K562 (cell line): ENCODE data around the gene SLC16A10. TPM values are rescaled to one million over a fixed set of nuclear protein-coding genes. Genes with fewer than 3 reads are reported as not detected.

ENCODE experiments used
- ATAC-seq: fragments of 200-7000 bp; cut with Tn5 transposase; 3 replicates; pipeline ENCODE4 v1.9.1; 2020; ENCODE audit warnings: moderate library complexity
- BruUV-seq: library from RNA; stranded (reverse); fragments of 400-500 nt; replicated peaks from 2 replicates; lab custom pipeline; 2021; lab: Mats Ljungman, UMichigan
- CTCF ChIA-PET: fragments of 300-600 bp; formaldehyde crosslinking; extraction: SDS; loops from one replicate; lab custom pipeline; 2021; ENCODE audit warnings: low intra/inter-chr PET ratio; lab: Yijun Ruan, JAX
- POLR2A ChIA-PET: fragments of 300-600, 350-650 bp; sonication (Branson Sonifier 250); formaldehyde crosslinking; extraction: SDS; loops from one replicate; lab custom pipeline; 2021; ENCODE audit warnings: antibody characterized with exemption, inconsistent platforms; lab: Yijun Ruan, JAX
- DNase-seq, 4 experiments: peaks; one replicate each; pipeline versions ENCODE4 v3.0.0 to v3.0.0-alpha.2; 2011 to 2018; ENCODE audit warnings: low spot score in 3 of 4, mixed read lengths in 3 of 4; ENCODE audit errors: extremely low read depth in 1 of 4
- FAIRE-seq: peaks from 2 replicates; lab custom pipeline; 2011; peaks lifted over from hg19 to GRCh38; lab: Jason Lieb, UNC
- H2AFZ ChIP-seq: 2 replicates; pipeline ENCODE4 v1.6.0; 2011; ENCODE audit warnings: low read depth, low read length, control low read depth, inconsistent platforms
- H3K27ac ChIP-seq: fragments of 200-600 bp; 3 replicates; pipeline ENCODE4 v1.8.0; 2011; ENCODE audit warnings: low read depth, mild to moderate bottlenecking, control low read depth, inconsistent platforms, low read length, moderate library complexity, mixed read lengths; ENCODE audit errors: extremely low read depth
- H3K27me3 ChIP-seq, 2 experiments: fragments of 300-600 bp in 1 of 2; 2 replicates in 1 of 2; 3 replicates in 1 of 2; pipeline versions ENCODE4 v1.6.0 to v1.8.0; 2011; ENCODE audit warnings: inconsistent platforms in 2 of 2, low read length in 2 of 2, mild to moderate bottlenecking in 1 of 2, mixed read lengths in 1 of 2, moderate library complexity in 1 of 2; ENCODE audit not compliant: control insufficient read depth in 2 of 2, insufficient read depth in 2 of 2
- H3K36me3 ChIP-seq: fragments of 300-600 bp; 3 replicates; pipeline ENCODE4 v1.8.0; 2011; ENCODE audit warnings: mild to moderate bottlenecking, low read length, inconsistent platforms; ENCODE audit not compliant: control insufficient read depth, insufficient read depth
- H3K4me1 ChIP-seq, 2 experiments: fragments of 200-600 bp in 1 of 2; replicated peaks in 1 of 2; 2 replicates in 1 of 2; 3 replicates in 1 of 2; pipeline versions ENCODE4 v1.5.1 to v1.8.0; 2011; ENCODE audit warnings: inconsistent platforms in 2 of 2, low read length in 2 of 2, mild to moderate bottlenecking in 1 of 2, mixed read lengths in 1 of 2, moderate library complexity in 1 of 2; ENCODE audit not compliant: control insufficient read depth in 2 of 2, insufficient read depth in 2 of 2
- H3K4me2 ChIP-seq: 2 replicates; pipeline ENCODE4 v1.6.1; 2011; ENCODE audit warnings: low read length, control low read depth, inconsistent platforms, mixed read lengths; ENCODE audit not compliant: insufficient read depth
- H3K4me3 ChIP-seq: fragments of 200-600 bp; sonication (generic), shearing (Covaris generic); 2 replicates; pipeline ENCODE4 v1.5.1; 2016; ENCODE audit warnings: control low read depth, inconsistent platforms
- H3K79me2 ChIP-seq: fragments of 200-600 bp; 3 replicates; pipeline ENCODE4 v1.8.0; 2011; ENCODE audit warnings: low read length, inconsistent platforms; ENCODE audit not compliant: control insufficient read depth, insufficient read depth
- H3K9ac ChIP-seq, 2 experiments: 2 replicates each; pipeline versions ENCODE4 v1.6.0 to v1.6.1; 2011; ENCODE audit warnings: low read depth in 2 of 2, low read length in 2 of 2, control low read depth in 1 of 2, inconsistent platforms in 1 of 2, mild to moderate bottlenecking in 1 of 2, mixed read lengths in 1 of 2; ENCODE audit not compliant: insufficient read depth in 1 of 2
- H3K9me1 ChIP-seq: one replicate; pipeline ENCODE4 v1.6.0; 2011; ENCODE audit warnings: inconsistent platforms, mild to moderate bottlenecking, low read length, moderate library complexity; ENCODE audit not compliant: control insufficient read depth, insufficient read depth
- H3K9me3 ChIP-seq: replicated peaks from 2 replicates; pipeline ENCODE4 v1.5.1; 2011; ENCODE audit warnings: low read depth, low read length, inconsistent platforms; ENCODE audit not compliant: control insufficient read depth, insufficient read depth
- H4K20me1 ChIP-seq: replicated peaks from 2 replicates; pipeline ENCODE4 v1.6.1; 2011; ENCODE audit warnings: low read length, inconsistent platforms, mixed read lengths; ENCODE audit not compliant: control insufficient read depth, insufficient read depth
- BRD9 ChIP-seq: fragments of 450-650 bp; IDR thresholded peaks from 2 replicates; pipeline ENCODE4 v1.6.1; 2018; ENCODE audit warnings: low read depth; ENCODE audit not compliant: partially characterized antibody
- HDAC3 ChIP-seq: fragments of 450-650 bp; IDR thresholded peaks from 2 replicates; pipeline ENCODE4 v1.6.1; 2018; ENCODE audit warnings: borderline replicate concordance, mild to moderate bottlenecking, moderate library complexity; ENCODE audit not compliant: partially characterized antibody
- HDAC6 ChIP-seq: IDR thresholded peaks from 2 replicates; pipeline ENCODE4 v1.6.1; 2012; ENCODE audit warnings: low read depth, mild to moderate bottlenecking, control low read depth, inconsistent platforms, low read length, moderate library complexity
- HNRNPLL ChIP-seq: fragments of 200-400 bp; formaldehyde crosslinking; IDR thresholded peaks from 2 replicates; pipeline ENCODE4 v1.6.1; 2017; ENCODE audit warnings: low read length, low read depth, mild to moderate bottlenecking; ENCODE audit not compliant: poor library complexity, severe bottlenecking
- MITF ChIP-seq: IDR thresholded peaks from 2 replicates; pipeline ENCODE4 v1.6.1; 2014; ENCODE audit warnings: antibody characterized with exemption
- PHF8 ChIP-seq: fragments of 200-600 bp; sonication (generic); IDR thresholded peaks from 2 replicates; pipeline ENCODE4 v1.6.1; 2012; ENCODE audit warnings: mixed run types, mild to moderate bottlenecking, inconsistent platforms, low read length, moderate library complexity, borderline replicate concordance
- POLR2G ChIP-seq: fragments of 200-400 bp; formaldehyde crosslinking; IDR thresholded peaks from 2 replicates; pipeline ENCODE4 v1.6.1; 2017; ENCODE audit warnings: low read depth, mild to moderate bottlenecking, antibody characterized with exemption, low read length, moderate library complexity
- POLR3A ChIP-seq: IDR thresholded peaks from 2 replicates; pipeline ENCODE4 v1.6.1; 2011; ENCODE audit warnings: borderline replicate concordance, mild to moderate bottlenecking, moderate library complexity; ENCODE audit not compliant: insufficient read length, insufficient read depth; ENCODE audit errors: extremely low read depth
- PRMT5 ChIP-seq: sonication (generic); formaldehyde crosslinking; IDR thresholded peaks from 2 replicates; pipeline ENCODE4 v1.5.0; 2020; ENCODE audit warnings: missing genetic modification reagents
- RERE ChIP-seq: sonication (generic); formaldehyde crosslinking; IDR thresholded peaks from 2 replicates; pipeline ENCODE4 v1.8.0; 2023; ENCODE audit warnings: missing genetic modification reagents, mild to moderate bottlenecking, borderline replicate concordance
- RFX5 ChIP-seq: IDR thresholded peaks from 2 replicates; pipeline ENCODE4 v1.6.1; 2011; ENCODE audit warnings: low read depth, mild to moderate bottlenecking, improper control_type of control experiment, low read length
- SMARCA5 ChIP-seq: fragments of 450-650 bp; IDR thresholded peaks from 2 replicates; pipeline ENCODE4 v1.6.1; 2016
- YY1 ChIP-seq, 3 experiments: IDR thresholded peaks; 2 replicates each; pipeline ENCODE4 v1.6.1; 2011; ENCODE audit warnings: low read length in 2 of 3, mild to moderate bottlenecking in 2 of 3, moderate library complexity in 2 of 3, borderline replicate concordance in 1 of 3, control low read depth in 1 of 3, low read depth in 1 of 3; ENCODE audit not compliant: insufficient read depth in 3 of 3, insufficient replicate concordance in 2 of 3, control insufficient read depth in 1 of 3, insufficient read length in 1 of 3; ENCODE audit errors: extremely low read depth in 1 of 3
- ZBTB34 ChIP-seq: fragments of 250-450 bp; sonication (Bioruptor Pico); IDR thresholded peaks from 2 replicates; pipeline ENCODE4 v1.8.0; 2021; ENCODE audit warnings: mild to moderate bottlenecking, moderate library complexity
- WGBS: fragments of 100-300 bp; shearing (Covaris generic); methylation state at CpG from one replicate; pipeline ENCODE4 v1.1.6; 2016; ENCODE audit warnings: low coverage, mixed read lengths; ENCODE audit not compliant: insufficient coverage; ENCODE audit errors: missing lambda C conversion rate; 5-methylcytosine and 5-hydroxymethylcytosine counted together
- in situ Hi-C: fragments of 300-500 bp; cut with MboI; formaldehyde crosslinking; loops from 4 replicates; pipeline ENCODE4 v1.15.0; 2018; ENCODE audit warnings: inconsistent platforms, mixed read lengths
- intact Hi-C: fragments of 100-400 bp; cut with micrococcal nuclease; formaldehyde crosslinking; loops from 2 replicates; pipeline ENCODE4 v1.14.2; 2022
- polyA plus RNA-seq, 8 experiments: library from polyadenylated mRNA; depleted of rRNA in 4 of 8; stranded (reverse) in 5 of 8; unstranded in 3 of 8; fragments of >200 nt; fragmentation: Nextera tagmentation in 2 of 8; fragmentation: Illumina TruSeq in 1 of 8; extraction: Ambion mirVana in 2 of 8; extraction: Trizol in 1 of 8; gene quantifications; 2 replicates each; pipeline versions ENCODE4 v1.2.1 to v1.2.3, GENCODE V29; 2011 to 2014; ENCODE audit warnings: inconsistent platforms in 1 of 8, missing spikeins in 1 of 8
- total RNA-seq, 7 experiments: library from RNA; depleted of rRNA in 6 of 7; stranded (reverse); fragments of >200 nt in 6 of 7; fragmentation: Illumina TruSeq in 2 of 7; extraction: Trizol in 2 of 7; gene quantifications; 2 replicates each; pipeline versions ENCODE4 v1.2.1 to v1.2.3, GENCODE V29; 2011 to 2021; ENCODE audit warnings: low replicate concordance in 1 of 7

The SLC16A10 gene
- total and polyA plus RNA-seq, 9 of the 15 experiments (the other 6 are each of a cell fraction or from before 2014, with no cell fraction given) = 0.02 to 0.54 (median 0.24) TPM; not detected in 4

- 3% methylated on average over 4 of the region's 4 CpGs for WGBS
- Histone ChIP-seq H3K4me3 (no peak overlapping the region), H3K36me3 (no peaks in the 10 kb centered on the region), H3K27ac (no peak overlapping the region), H3K27me3 (peaks cover 0 to 11% of the 10 kb centered on the region in 2 experiments; a peak in 4 of 5 replicates), H3K9me3 (no peaks in the 10 kb centered on the region), H2AFZ (no peak overlapping the region), H3K9ac (no peak overlapping the region), H3K79me2 (no peaks in the 10 kb centered on the region), H3K9me1 (no peaks in the 10 kb centered on the region), H3K4me2 (no peak overlapping the region), H3K4me1 (no peaks in the 10 kb centered on the region), H4K20me1 (no peaks in the 10 kb centered on the region)
- in situ Hi-C loops (no loop called here), intact Hi-C loops (no loop called here)
- FAIRE-seq = no peak
- no peak for ATAC-seq
- no peak for DNase-seq
- ChIA-PET POLR2A (no interaction called here), CTCF (no interaction called here)
- no TSS peak for BruUV-seq
- TF ChIP-seq YY1 (IDR thresholded peaks at IDR 0.05; ENCODE audit: borderline replicate concordance in 1 of 3, control insufficient read depth in 1 of 3, extremely low read depth in 1 of 3, insufficient read depth in 3 of 3, insufficient read length in 1 of 3, insufficient replicate concordance in 2 of 3, low read depth in 1 of 3, low read length in 2 of 3) (no peak), POLR2G (no peak), POLR3A (no peak), HDAC3 (no peak), HNRNPLL (no peak), HDAC6 (no peak), PRMT5 (no peak), RERE (CRISPR knock-in tag) (no peak), BRD9 (no peak), PHF8 (no peak), SMARCA5 (no peak), RFX5 (no peak), ZBTB34 (CRISPR knock-in tag) (no peak), MITF (no peak)
Observed at GRCh38 chr6:111124406-111124805, 37.1 kb downstream of the SLC16A10 start.
